Neural progenitor cell (in vitro differentiated cells): ENCODE results near the gene KATNIP.

Experiments used
- EZH2 ChIP-seq: fragments of 200-600 bp; sonication (generic); IDR thresholded peaks from 2 replicates; pipeline ENCODE4 v1.6.1; 2017; ENCODE audit warnings: antibody characterized with exemption, mild to moderate bottlenecking, moderate library complexity
- EZH2phosphoT487 ChIP-seq: fragments of 200-600 bp; sonication (generic); IDR thresholded peaks from 2 replicates; pipeline ENCODE4 v1.6.1; 2017; ENCODE audit warnings: antibody characterized with exemption
- TF ChIP-seq, protein P1 (sequence below): fragments of 200-600 bp; sonication (generic); IDR thresholded peaks from 2 replicates; pipeline ENCODE4 v1.5.1; 2017; ENCODE audit warnings: antibody characterized with exemption, mild to moderate bottlenecking

DNA sequence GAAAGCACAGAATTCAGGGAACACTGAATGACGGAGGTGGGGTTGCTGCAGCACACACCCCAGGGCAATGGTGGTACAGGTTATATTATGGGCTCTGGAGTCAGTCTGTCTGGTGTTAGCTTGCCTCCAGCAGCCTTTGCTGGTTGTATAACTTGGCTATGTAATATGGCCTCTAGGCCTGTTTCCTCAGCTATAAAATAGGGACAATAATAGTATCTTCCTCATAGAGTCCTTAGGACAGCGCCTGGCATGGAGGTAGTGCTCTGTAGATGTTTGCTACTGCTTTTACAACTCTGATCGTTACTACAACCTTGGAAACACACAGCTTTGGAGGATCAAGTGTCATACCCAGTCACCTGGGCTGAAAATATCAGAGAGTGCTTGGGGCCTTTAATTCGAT lies 31.7 kb upstream of the KATNIP start:
- TF ChIP-seq, protein P1, sequence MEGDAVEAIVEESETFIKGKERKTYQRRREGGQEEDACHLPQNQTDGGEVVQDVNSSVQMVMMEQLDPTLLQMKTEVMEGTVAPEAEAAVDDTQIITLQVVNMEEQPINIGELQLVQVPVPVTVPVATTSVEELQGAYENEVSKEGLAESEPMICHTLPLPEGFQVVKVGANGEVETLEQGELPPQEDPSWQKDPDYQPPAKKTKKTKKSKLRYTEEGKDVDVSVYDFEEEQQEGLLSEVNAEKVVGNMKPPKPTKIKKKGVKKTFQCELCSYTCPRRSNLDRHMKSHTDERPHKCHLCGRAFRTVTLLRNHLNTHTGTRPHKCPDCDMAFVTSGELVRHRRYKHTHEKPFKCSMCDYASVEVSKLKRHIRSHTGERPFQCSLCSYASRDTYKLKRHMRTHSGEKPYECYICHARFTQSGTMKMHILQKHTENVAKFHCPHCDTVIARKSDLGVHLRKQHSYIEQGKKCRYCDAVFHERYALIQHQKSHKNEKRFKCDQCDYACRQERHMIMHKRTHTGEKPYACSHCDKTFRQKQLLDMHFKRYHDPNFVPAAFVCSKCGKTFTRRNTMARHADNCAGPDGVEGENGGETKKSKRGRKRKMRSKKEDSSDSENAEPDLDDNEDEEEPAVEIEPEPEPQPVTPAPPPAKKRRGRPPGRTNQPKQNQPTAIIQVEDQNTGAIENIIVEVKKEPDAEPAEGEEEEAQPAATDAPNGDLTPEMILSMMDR = no peak
- TF ChIP-seq EZH2 = no peak
- TF ChIP-seq EZH2phosphoT487 = no peak
